H7 (cell line): ENCODE results near the gene DGKD. TPM values are rescaled to one million over a fixed set of nuclear protein-coding genes. Genes with fewer than 3 reads are reported as not detected.
"Not testable (repeated sequence)": the region's sequence is repeated elsewhere in the genome, so short reads cannot be mapped to it uniquely, and the experiment has no call there.

Source experiments
- DNase-seq: peaks from one replicate; pipeline ENCODE4 v3.0.0; 2012
- H3K27me3 ChIP-seq: 2 replicates; pipeline ENCODE4 v1.6.0; 2011; ENCODE audit warnings: mild to moderate bottlenecking, low read length; ENCODE audit not compliant: control insufficient read depth, insufficient read depth
- H3K36me3 ChIP-seq: replicated peaks from 2 replicates; pipeline ENCODE4 v1.5.1; 2011; ENCODE audit warnings: low read length; ENCODE audit not compliant: control insufficient read depth, insufficient read depth
- H3K4me3 ChIP-seq: 2 replicates; pipeline ENCODE4 v1.5.1; 2011; ENCODE audit warnings: low read depth, mild to moderate bottlenecking, control low read depth, low read length, moderate library complexity; ENCODE audit not compliant: insufficient read depth
- total RNA-seq: library from RNA; depleted of rRNA; stranded (reverse); fragments of >200 nt; shearing (Covaris generic); gene quantifications from 2 replicates; pipeline ENCODE4 v1.2.3, GENCODE V29; 2014

Gene DGKD
- total RNA-seq, 1 experiment from 2014 or later, result 10.3 TPM

- no peak for DNase-seq
- H3K4me3 ChIP-seq, result no peak overlapping the region
- peaks cover 4% of the 10 kb centered on the region; the same call in 1 of the 2 replicates for H3K27me3 ChIP-seq
- no peaks in the 10 kb centered on the region for H3K36me3 ChIP-seq
These were observed 27.8 kb upstream of the DGKD start for GRCh38 chr2:233326500-233326899.

DNA sequence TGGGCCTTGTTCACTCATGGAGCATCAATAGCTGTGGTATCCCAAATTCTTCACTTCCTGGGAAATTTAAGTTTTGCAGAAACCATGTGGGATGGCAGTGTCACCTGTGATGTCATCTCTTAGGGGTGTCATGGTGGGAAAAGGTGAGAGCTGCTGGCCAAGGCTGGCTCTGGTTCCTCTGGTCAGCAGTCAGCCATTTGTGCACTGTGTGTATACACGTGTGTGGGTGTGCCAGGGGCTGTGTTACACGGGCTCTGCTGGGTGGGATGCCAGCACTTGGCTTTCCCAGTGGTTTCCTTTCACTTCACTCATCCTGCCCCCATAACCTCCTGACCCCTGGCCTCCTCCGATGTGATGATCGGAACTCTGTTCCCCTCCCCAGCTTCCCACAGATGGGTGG, 25.4 kb upstream of the DGKD start:
- Histone ChIP-seq H3K4me3 (no peak overlapping the region), H3K27me3 (peaks cover 9% of the 10 kb centered on the region; the same call in 1 of the 2 replicates), H3K36me3 (no peaks in the 10 kb centered on the region)
- DNase-seq, result no peak

DNA sequence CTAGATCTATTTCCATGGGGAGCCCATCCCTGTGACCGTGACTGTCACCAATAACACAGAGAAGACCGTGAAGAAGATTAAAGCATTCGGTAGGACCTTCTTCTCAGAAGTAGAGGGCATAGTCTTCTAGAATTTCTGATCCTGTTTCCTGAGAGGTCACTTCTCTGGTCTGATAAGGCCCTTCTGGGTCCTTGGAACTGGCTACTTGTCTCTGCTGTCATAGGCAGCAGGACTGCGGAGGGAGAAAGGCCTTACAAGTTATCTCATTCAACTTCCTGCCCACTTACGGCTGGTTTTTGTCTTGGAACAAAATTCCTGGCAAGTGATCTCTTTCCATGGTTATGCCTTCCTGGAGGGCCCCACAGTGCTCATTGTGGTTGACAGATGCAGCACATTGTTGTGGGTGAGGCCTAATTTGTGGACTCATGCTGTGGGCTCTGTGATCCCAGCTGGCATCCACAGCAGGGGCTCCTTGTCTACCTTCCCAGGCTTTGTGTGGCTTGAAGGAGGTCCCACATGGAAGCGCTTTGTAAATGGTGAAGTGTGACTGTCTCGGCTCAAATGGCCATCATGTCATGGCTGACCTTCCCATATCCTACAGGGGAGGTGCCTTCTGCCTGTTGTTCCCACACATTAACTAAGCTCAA, 24.7 kb upstream of the DGKD start:
- no peaks in the 10 kb centered on the region for H3K36me3 ChIP-seq
- no peak overlapping the region for H3K4me3 ChIP-seq
- DNase-seq, result peak; percentile 60
- H3K27me3 ChIP-seq, result peaks cover 9% of the 10 kb centered on the region; the same call in 1 of the 2 replicates

GRCh38 chr2:233331536-233331935, 22.8 kb upstream of the DGKD start:
- no peak for DNase-seq
- Histone ChIP-seq H3K4me3 (no peak overlapping the region), H3K27me3 (peaks cover 9% of the 10 kb centered on the region; the same call in 1 of the 2 replicates), H3K36me3 (no peaks in the 10 kb centered on the region)

GRCh38 chr2:233332125-233332524, 22.2 kb upstream of the DGKD start:
- H3K27me3 ChIP-seq, result peaks cover 9% of the 10 kb centered on the region; the same call in 1 of the 2 replicates
- no peaks in the 10 kb centered on the region for H3K36me3 ChIP-seq
- H3K4me3 ChIP-seq, result no peak overlapping the region
- DNase-seq, result no peak

DNA sequence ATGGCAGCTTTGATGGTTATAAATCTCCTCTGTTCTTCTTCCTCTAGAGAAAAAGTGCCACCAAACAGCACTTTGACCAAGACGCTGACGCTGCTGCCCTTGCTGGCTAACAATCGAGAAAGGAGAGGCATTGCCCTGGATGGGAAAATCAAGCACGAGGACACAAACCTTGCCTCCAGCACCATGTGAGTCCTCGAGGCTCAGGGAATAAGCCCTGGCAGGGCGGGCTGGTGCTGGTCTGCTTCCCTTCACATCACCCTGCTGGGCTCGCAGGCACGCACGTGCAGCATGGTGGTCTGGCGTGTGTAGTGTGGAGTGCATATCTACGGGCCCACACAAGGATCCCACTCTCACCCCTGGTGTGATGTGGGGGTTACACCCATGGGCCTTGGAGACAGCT, 19.4 kb upstream of the DGKD start:
- Histone ChIP-seq H3K36me3 (no peaks in the 10 kb centered on the region), H3K27me3 (peaks cover 6% of the 10 kb centered on the region; the same call in 1 of the 2 replicates), H3K4me3 (no peak overlapping the region)
- DNase-seq, result no peak

DNA sequence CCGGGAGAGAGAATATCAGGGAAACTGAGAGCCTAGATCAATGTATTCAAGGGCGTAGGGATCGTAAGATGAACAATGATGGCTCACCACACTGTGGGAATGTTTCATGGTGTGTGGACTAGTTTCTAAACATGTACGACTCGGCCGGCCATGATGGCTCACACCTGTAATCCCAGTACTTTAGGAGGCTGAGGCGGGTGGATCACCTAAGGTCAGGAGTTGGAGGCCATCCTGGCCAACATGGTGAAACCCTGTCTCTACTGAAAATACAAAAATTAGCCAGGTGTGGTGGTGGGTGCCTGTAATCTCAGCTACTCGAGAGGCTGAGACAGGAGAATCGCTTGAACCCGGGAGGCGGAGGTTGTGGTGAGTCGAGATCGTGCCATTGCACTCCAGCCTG, 18.2 kb upstream of the DGKD start:
- not testable (repeated sequence) for DNase-seq, H3K4me3 ChIP-seq, H3K36me3 ChIP-seq, H3K27me3 ChIP-seq

DNA sequence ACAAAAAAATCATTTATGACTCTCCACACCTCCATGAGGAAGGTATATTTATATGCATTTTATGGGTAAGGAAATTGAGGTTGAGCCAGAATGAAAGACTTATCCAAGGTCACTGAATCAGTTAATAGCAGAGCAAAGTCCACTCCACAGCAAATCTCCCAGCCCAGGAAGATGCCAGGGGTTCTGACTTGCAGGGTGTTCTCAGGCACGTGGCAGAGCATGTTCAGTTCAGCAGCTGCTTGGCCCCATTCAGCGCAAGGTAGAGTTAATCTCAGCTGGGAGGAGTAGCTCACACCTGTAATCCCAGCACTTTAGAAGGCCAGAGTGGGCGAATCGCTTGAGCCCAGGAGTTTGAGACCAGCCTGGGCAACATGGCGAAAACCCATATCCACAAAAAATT, 17.8 kb upstream of the DGKD start:
- H3K36me3 ChIP-seq, result no peaks in the 10 kb centered on the region
- peaks cover 4% of the 10 kb centered on the region; the same call in 1 of the 2 replicates for H3K27me3 ChIP-seq
- no peak overlapping the region for H3K4me3 ChIP-seq
- DNase-seq, result no peak

GRCh38 chr2:233338046-233338445, 16.2 kb upstream of the DGKD start:
- Histone ChIP-seq H3K4me3 (no peak overlapping the region), H3K27me3 (no peaks in the 10 kb centered on the region), H3K36me3 (no peaks in the 10 kb centered on the region)
- DNase-seq, result peak; percentile 50

DNA sequence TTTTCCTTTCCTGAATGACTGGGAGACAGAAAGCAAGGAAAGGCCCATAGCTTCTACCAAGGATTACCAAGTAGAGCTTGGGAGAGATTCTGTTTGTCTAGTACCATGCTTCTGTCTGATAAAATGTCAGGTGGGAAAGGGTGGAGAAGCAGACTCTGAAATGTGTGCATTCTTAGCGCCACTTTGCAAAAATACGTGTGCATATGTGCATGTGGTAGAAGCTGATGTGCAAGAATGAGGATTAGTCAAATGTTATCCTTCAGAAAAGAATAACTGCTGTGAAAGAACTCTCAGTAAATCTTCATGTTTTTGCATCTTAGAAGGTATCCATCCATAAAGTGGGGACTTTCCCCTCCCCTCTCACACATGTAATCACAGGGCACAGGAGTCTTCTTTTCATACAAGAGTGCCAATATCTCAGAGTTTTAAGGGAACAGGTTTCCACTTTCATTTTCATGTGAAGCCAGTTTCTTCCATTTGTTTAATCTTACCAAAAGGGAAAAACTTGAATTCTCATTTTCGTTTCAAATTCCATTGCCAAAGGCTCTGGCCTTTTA, 15.4 kb upstream of the DGKD start:
- no peak overlapping the region for H3K4me3 ChIP-seq
- no peaks in the 10 kb centered on the region for H3K36me3 ChIP-seq
- no peaks in the 10 kb centered on the region for H3K27me3 ChIP-seq
- no peak for DNase-seq

GRCh38 chr2:233339427-233339826, 14.9 kb upstream of the DGKD start:
- no peak overlapping the region for H3K4me3 ChIP-seq
- DNase-seq, result no peak

GRCh38 chr2:233341296-233341695, 13.0 kb upstream of the DGKD start:
- H3K27me3 ChIP-seq, result no peaks in the 10 kb centered on the region
- no peak for DNase-seq
- H3K4me3 ChIP-seq, result no peak overlapping the region
- H3K36me3 ChIP-seq, result no peaks in the 10 kb centered on the region

More at GRCh38 chr2:233339427-233339826, 14.9 kb upstream of the DGKD start:
- H3K27me3 ChIP-seq, result no peaks in the 10 kb centered on the region
- H3K36me3 ChIP-seq, result no peaks in the 10 kb centered on the region

GRCh38 chr2:233342301-233342700, 12.0 kb upstream of the DGKD start:
- no peaks in the 10 kb centered on the region for H3K27me3 ChIP-seq
- no peaks in the 10 kb centered on the region for H3K36me3 ChIP-seq
- no peak for DNase-seq
- H3K4me3 ChIP-seq, result no peak overlapping the region

- DNase-seq, result no peak
- H3K4me3 ChIP-seq, result no peak overlapping the region
- no peaks in the 10 kb centered on the region for H3K36me3 ChIP-seq
- no peaks in the 10 kb centered on the region for H3K27me3 ChIP-seq
These were observed 11.1 kb upstream of the DGKD start for GRCh38 chr2:233343171-233343705.

GRCh38 chr2:233346376-233346775, 7.9 kb upstream of the DGKD start:
- Histone ChIP-seq H3K36me3 (no peaks in the 10 kb centered on the region), H3K27me3 (no peaks in the 10 kb centered on the region), H3K4me3 (no peak overlapping the region)
- no peak for DNase-seq
